ENCODE measurements around the gene CYP2S1.
"Not testable (repeated sequence)": the region's sequence is repeated elsewhere in the genome, so short reads cannot be mapped to it uniquely, and the experiment has no call there.

The CYP2S1 gene

GRCh38 chr19:41226874-41227390 is 33.9 kb downstream of the CYP2S1 start:
- no peak for DNase-seq

DNA sequence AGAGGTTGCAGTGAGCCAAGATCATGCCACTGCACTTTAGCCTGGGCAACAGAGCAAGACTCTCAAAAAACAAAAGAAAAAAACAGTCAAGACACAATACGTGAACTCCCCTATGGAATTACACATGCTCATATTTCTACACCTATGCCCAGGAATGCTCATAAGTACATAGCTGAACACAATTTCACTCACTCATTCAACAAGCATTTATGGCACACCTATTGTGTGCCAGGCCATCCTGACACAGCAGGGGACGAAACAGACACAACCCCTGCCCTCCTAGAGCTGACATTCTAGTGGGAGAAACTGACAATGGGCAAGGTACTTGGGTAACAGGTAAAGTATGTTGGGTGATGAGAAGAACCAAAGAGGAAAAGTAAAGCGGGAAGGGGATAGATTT is 35.5 kb downstream of the CYP2S1 start:
- no peak for DNase-seq

GRCh38 chr19:41229338-41229737 is 36.3 kb downstream of the CYP2S1 start:
- DNase-seq = not testable (repeated sequence)

GRCh38 chr19:41230067-41230857 is 37.2 kb downstream of the CYP2S1 start:
- DNase-seq = no peak

GRCh38 chr19:41232686-41233085 is 39.7 kb downstream of the CYP2S1 start:
- DNase-seq = no peak

- DNase-seq = no peak
Observed at GRCh38 chr19:41233748-41234240, 40.8 kb downstream of the CYP2S1 start.

DNA sequence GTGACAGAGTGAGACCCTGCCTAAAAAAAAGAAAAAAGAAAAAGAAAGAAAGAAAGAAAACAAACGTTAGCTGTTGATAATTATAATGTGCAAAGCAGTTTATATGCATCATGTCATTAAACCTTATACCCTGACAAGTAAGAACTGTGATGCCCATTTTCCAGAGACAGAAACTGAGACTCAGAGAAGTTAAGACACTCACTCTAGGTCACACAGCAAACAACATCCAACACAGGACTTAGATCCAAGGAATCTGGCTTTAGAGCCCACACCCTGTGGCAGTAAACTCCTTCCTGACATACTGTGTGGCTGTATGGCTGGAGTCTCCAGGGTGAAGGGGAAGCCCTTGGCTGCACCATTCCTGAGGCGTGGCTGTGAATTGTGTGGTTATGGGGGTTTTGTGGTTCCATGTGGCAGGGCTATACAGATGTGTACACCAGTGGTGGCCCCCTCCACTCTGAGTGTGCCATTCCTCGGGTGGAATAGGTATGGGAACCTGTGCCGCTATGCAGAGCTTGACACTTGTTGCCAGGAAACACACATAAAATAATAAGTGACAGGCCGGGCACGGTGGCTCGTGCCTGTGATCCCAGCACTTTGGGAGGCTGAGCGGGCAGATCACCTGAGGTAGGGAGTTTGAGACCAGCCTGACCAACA is 41.6 kb downstream of the CYP2S1 start:
- DNase-seq = no peak

DNA sequence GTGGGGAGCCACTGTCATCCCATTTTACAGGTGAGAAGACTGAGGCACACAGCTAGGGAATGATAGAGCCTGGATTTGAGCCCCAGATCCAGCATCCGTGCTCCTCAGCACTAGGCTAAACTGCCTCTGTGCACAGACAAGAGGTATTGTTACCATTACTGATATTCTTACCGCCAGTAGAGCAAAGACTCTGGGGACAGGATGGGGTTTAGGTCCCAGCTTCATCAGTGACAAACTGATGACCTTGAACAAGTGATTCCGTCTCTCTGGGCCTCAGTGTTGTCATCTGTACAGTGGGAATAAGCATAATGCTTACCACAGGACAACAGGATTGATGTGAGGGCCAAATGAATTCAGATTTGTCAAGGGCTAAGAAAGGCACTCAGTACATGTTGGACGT is 42.5 kb downstream of the CYP2S1 start:
- DNase-seq = no peak

GRCh38 chr19:41238244-41238643 is 45.2 kb downstream of the CYP2S1 start:
- DNase-seq = no peak

- no peak for DNase-seq
Observed at GRCh38 chr19:41239363-41239762, 46.3 kb downstream of the CYP2S1 start.

GRCh38 chr19:41239961-41240574 is 47.0 kb downstream of the CYP2S1 start:
- DNase-seq = no peak

- DNase-seq = no peak
Observed at GRCh38 chr19:41241859-41242258, 48.8 kb downstream of the CYP2S1 start.

GRCh38 chr19:41244117-41244516 is 51.1 kb downstream of the CYP2S1 start:
- DNase-seq = no peak

- no peak for DNase-seq
Observed at GRCh38 chr19:41245843-41246242, 52.8 kb downstream of the CYP2S1 start.

GRCh38 chr19:41248895-41249294 is 55.9 kb downstream of the CYP2S1 start:
- no peak for DNase-seq

- no peak for DNase-seq
Observed at GRCh38 chr19:41249707-41250423, 56.8 kb downstream of the CYP2S1 start.

GRCh38 chr19:41253660-41254059 is 60.6 kb downstream of the CYP2S1 start:
- no peak for DNase-seq

GRCh38 chr19:41255171-41255570 is 62.2 kb downstream of the CYP2S1 start:
- DNase-seq = no peak
